HepG2 (cell line): Measurements from ENCODE around the gene PTBP2. TPM values are rescaled to one million over a fixed set of nuclear protein-coding genes. Genes with fewer than 3 reads are reported as not detected.

ENCODE experiments used
- ARNT2 ChIP-seq: sonication (generic); formaldehyde crosslinking; IDR thresholded peaks from 2 replicates; pipeline ENCODE4 v1.8.0; 2022; ENCODE audit warnings: mild to moderate bottlenecking, low read depth, missing genetic modification reagents, moderate library complexity
- HCFC1 ChIP-seq: fragments of 150-350 bp; IDR thresholded peaks from 2 replicates; pipeline ENCODE4 v1.6.1; 2014; ENCODE audit warnings: low read depth, low read length
- IRF1 ChIP-seq: sonication (generic); formaldehyde crosslinking; IDR thresholded peaks from 2 replicates; pipeline ENCODE4 v1.4.0; 2020; ENCODE audit warnings: low read depth, mild to moderate bottlenecking, missing genetic modification reagents
- JARID2 ChIP-seq: sonication (generic); formaldehyde crosslinking; IDR thresholded peaks from 2 replicates; pipeline ENCODE4 v1.8.1; 2023; ENCODE audit warnings: missing genetic modification reagents, inconsistent platforms; ENCODE audit not compliant: insufficient replicate concordance
- KDM2A ChIP-seq: sonication (generic); formaldehyde crosslinking; IDR thresholded peaks from 2 replicates; pipeline ENCODE4 v1.4.0; 2020; ENCODE audit warnings: low read depth, missing genetic modification reagents, borderline replicate concordance
- MAFF ChIP-seq: IDR thresholded peaks from 2 replicates; pipeline ENCODE4 v1.6.1; 2011; ENCODE audit warnings: low read depth, low read length, improper control_type of control experiment
- MBD4 ChIP-seq: IDR thresholded peaks from 2 replicates; pipeline ENCODE4 v1.6.1; 2012; ENCODE audit warnings: low read length, inconsistent platforms, borderline replicate concordance
- PTBP1 ChIP-seq: fragments of 200-400 bp; formaldehyde crosslinking; IDR thresholded peaks from 2 replicates; pipeline ENCODE4 v1.6.1; 2018; ENCODE audit warnings: low read length, low read depth; ENCODE audit not compliant: poor library complexity, severe bottlenecking
- SOX5 ChIP-seq: IDR thresholded peaks from 2 replicates; pipeline ENCODE4 v1.6.1; 2016; ENCODE audit warnings: borderline replicate concordance
- TBL1XR1 ChIP-seq: fragments of 150-350 bp; IDR thresholded peaks from 2 replicates; pipeline ENCODE4 v1.6.1; 2014; ENCODE audit warnings: borderline replicate concordance, low read length; ENCODE audit not compliant: partially characterized antibody
- ZBTB7B ChIP-seq: sonication (generic); formaldehyde crosslinking; IDR thresholded peaks from 2 replicates; pipeline ENCODE4 v1.4.0; 2020; ENCODE audit warnings: missing genetic modification reagents
- ZFP36L2 ChIP-seq: sonication (generic); formaldehyde crosslinking; IDR thresholded peaks from 2 replicates; pipeline ENCODE4 v1.4.0; 2020; ENCODE audit warnings: missing genetic modification reagents
- ZNF414 ChIP-seq: sonication (generic); formaldehyde crosslinking; IDR thresholded peaks from 2 replicates; pipeline ENCODE4 v1.5.0; 2020; ENCODE audit warnings: missing genetic modification reagents
- ZNF543 ChIP-seq: sonication (generic); formaldehyde crosslinking; IDR thresholded peaks from 2 replicates; pipeline ENCODE4 v1.4.0; 2020; ENCODE audit warnings: mild to moderate bottlenecking, missing genetic modification reagents
- ZNF614 ChIP-seq: IDR thresholded peaks from 2 replicates; pipeline ENCODE4 v1.6.1; 2018; ENCODE audit warnings: missing biosample characterization, missing genetic modification reagents, inconsistent platforms, borderline replicate concordance
- ZSCAN21 ChIP-seq: sonication (generic); formaldehyde crosslinking; IDR thresholded peaks from 2 replicates; pipeline ENCODE4 v1.8.0; 2022; ENCODE audit warnings: mild to moderate bottlenecking, missing genetic modification reagents, moderate library complexity, borderline replicate concordance
- polyA plus RNA-seq, 8 experiments: library from polyadenylated mRNA; depleted of rRNA in 3 of 8; stranded (reverse) in 7 of 8; unstranded in 1 of 8; fragments of >200 nt; fragmentation: Illumina TruSeq in 4 of 8; extraction: Trizol in 4 of 8; gene quantifications; 2 replicates each; pipeline versions ENCODE4 v1.2.1 to v1.2.3, GENCODE V29; 2011 to 2016; ENCODE audit warnings: low read depth in 4 of 8, missing spikeins in 1 of 8, mixed read lengths in 1 of 8; ENCODE audit not compliant: insufficient read depth in 1 of 8
- total RNA-seq, 5 experiments: library from RNA; depleted of rRNA; stranded (reverse); fragments of >200 nt; fragmentation: Illumina TruSeq; extraction: Trizol; gene quantifications; 2 replicates each; pipeline ENCODE4 v1.2.3, GENCODE V29; 2016; ENCODE audit warnings: low read depth in 1 of 5
- TF ChIP-seq, protein P1 (sequence below): sonication (generic); formaldehyde crosslinking; IDR thresholded peaks from 2 replicates; pipeline ENCODE4 v1.5.1; 2020; ENCODE audit warnings: missing genetic modification reagents, mild to moderate bottlenecking, borderline replicate concordance

Gene PTBP2
- total and polyA plus RNA-seq, 2 of the 13 experiments (the other 11 are each of a cell fraction or from before 2014, with no cell fraction given), result 10.5 to 14.1 TPM

- TF ChIP-seq PTBP1 (no peak), ZBTB7B (CRISPR knock-in tag) (peak; percentile 40; the same call in 1 of the 2 replicates), ZNF614 (0 out of 2 replicates have a peak, but pooled peaks have one; percentile 27), ARNT2 (CRISPR knock-in tag) (no peak), IRF1 (no peak), SOX5 (CRISPR knock-in tag) (no peak), MAFF (no peak), TBL1XR1 (no peak), MBD4 (no peak), ZNF543 (CRISPR knock-in tag) (no peak), HCFC1 (no peak), ZFP36L2 (no peak), ZSCAN21 (CRISPR knock-in tag) (peak; percentile 47; the same call in 1 of the 2 replicates), JARID2 (CRISPR knock-in tag) (no peak), KDM2A (CRISPR knock-in tag) (peak; percentile 38; the same call in 1 of the 2 replicates), ZNF414 (CRISPR knock-in tag) (0 out of 2 replicates have a peak, but pooled peaks have one; percentile 17)
- TF ChIP-seq, protein P1, sequence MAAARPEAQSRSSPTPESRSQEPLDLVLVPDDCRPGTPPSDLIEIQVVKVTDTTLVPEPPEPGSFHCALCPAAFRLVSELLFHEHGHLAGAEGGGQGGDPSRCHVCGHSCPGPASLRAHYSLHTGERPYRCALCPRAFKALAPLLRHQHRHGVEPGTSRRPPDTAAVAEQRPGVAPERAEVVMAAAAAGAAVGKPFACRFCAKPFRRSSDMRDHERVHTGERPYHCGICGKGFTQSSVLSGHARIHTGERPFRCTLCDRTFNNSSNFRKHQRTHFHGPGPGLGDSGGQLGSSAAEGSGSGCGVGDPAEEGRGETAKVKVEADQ, result 0 out of 2 replicates have a peak, but pooled peaks have one; percentile 55
Observed at GRCh38 chr1:96721416-96722160, at the start of gene PTBP2 (continued).
